Ovary (tissue), 3 donors: ENCODE results near the gene PLXNA4.

Source experiments
- POLR2A ChIP-seq: fragments of 450-650 bp; IDR thresholded peaks from one replicate; pipeline ENCODE4 v1.6.1; 2017; ENCODE audit warnings: antibody characterized with exemption, mild to moderate bottlenecking, moderate library complexity
- TF ChIP-seq, protein P1 (sequence below), 3 donors: fragments of 450-650 bp in 2 of 3; fragments of 200-600 bp in 1 of 3; IDR thresholded peaks; one replicate each; pipeline versions ENCODE4 v1.5.1 to v1.8.0; 2016 to 2022; ENCODE audit warnings: antibody characterized with exemption in 3 of 3, mild to moderate bottlenecking in 1 of 3
- donor health status: DM: no; HTN: no; CAD: no.

DNA sequence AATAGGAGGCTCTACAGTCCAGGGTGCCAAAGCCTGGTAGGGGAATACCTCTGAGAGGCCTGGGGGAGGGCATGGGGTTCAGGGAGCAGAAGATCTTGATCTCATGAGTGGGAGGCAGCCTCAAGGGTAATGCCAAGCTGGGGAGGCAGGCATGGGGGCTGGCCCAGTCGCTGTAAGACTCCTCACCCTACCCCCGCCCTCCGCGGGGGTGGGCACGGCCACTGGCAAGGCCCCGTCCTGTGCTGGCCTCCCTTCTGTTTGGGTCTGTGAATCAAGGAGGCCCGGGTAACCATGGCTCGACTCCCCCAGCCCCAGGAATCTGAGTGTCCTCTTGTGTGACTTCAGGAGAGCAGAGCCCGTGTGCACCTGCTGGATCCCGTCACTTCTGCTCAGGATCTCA, 473.9 kb downstream of the PLXNA4 start:
- TF ChIP-seq, protein P1, sequence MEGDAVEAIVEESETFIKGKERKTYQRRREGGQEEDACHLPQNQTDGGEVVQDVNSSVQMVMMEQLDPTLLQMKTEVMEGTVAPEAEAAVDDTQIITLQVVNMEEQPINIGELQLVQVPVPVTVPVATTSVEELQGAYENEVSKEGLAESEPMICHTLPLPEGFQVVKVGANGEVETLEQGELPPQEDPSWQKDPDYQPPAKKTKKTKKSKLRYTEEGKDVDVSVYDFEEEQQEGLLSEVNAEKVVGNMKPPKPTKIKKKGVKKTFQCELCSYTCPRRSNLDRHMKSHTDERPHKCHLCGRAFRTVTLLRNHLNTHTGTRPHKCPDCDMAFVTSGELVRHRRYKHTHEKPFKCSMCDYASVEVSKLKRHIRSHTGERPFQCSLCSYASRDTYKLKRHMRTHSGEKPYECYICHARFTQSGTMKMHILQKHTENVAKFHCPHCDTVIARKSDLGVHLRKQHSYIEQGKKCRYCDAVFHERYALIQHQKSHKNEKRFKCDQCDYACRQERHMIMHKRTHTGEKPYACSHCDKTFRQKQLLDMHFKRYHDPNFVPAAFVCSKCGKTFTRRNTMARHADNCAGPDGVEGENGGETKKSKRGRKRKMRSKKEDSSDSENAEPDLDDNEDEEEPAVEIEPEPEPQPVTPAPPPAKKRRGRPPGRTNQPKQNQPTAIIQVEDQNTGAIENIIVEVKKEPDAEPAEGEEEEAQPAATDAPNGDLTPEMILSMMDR (IDR thresholded peaks at IDR 0.05): no peak
- no peak for TF ChIP-seq POLR2A
